GM21447 (cell line): Measurements from ENCODE around the gene ZFP57.
"Not testable (repeated sequence)": the region's sequence is repeated elsewhere in the genome, so short reads cannot be mapped to it uniquely, and the experiment has no call there.

Source experiments
- ATAC-seq: cut with Tn5 transposase; IDR thresholded peaks from one replicate; pipeline ENCODE4 v1.9.1; 2021; ENCODE audit not compliant: unreplicated experiment

The ZFP57 gene

GRCh38 chr6:29696147-29697125, 15.5 kb upstream of the ZFP57 start:
- ATAC-seq, result no peak

DNA sequence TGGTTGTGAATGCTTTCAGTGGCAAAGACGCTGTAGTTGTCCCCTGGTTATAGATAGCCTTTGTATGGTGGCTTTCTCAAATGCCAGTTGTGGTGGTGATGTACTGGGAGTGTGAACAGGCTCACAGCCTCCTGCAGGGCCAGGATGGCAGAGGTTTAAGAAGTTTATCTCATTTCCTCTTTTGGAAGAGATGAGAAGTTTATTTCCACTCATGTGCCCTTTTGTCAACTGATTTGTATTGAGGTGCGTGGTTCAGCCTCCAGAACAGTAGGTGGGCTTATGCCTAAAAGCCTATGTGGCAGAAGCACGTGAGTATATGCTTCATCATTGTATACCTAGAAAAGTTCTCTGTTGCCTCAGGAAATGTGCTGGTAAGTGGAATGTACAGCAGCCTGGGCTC, 13.7 kb upstream of the ZFP57 start:
- ATAC-seq, result no peak

DNA sequence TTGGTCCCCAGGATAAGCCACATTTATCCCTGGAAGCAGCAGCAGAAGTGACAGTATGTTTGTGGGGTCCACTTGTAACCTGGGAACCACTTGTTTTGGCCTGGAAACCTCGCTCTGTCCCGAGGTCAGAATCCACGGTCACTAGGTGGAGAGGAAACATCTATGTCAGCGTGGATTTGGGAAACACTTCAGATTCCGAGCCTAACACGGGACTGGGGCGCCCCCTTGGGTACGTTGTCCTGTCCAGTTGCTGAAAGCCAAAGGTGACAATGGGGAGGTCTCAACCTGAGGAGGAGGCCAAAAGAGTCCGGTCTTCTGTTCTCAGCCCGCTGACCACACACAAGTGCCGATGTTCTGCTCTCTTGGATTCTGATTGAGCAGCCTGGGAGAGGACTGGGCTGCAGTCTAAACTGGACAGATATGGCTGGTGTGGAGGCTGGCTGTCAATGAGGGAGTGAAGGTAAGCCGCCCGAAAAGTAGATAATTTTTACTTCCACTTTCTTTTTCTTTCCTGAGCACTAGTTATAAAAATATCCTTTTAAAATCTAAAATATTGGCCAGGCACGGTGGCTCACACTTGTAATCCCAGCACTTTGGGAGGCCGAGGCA, 4.9 kb upstream of the ZFP57 start:
- no peak for ATAC-seq

DNA sequence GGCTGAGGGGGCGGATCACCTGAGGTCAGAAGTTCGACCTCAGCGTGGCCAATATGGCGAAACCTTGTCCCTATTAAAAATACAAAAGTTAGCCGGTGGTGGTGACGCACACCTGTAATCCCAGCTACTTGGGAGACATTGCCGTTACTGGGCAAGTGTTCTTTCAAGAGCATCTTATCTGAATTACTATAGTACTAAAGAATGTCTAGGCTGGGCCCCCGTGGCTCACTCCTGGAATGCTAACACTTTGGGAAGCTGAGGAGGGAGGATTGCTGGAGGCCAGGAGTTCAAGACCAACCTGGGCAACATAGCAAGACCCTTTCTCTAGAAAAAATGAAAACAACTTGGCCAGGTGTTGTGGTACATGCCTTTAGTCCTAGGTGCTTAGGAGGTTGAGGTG, 859 bp upstream of the ZFP57 start:
- ATAC-seq, result no peak

DNA sequence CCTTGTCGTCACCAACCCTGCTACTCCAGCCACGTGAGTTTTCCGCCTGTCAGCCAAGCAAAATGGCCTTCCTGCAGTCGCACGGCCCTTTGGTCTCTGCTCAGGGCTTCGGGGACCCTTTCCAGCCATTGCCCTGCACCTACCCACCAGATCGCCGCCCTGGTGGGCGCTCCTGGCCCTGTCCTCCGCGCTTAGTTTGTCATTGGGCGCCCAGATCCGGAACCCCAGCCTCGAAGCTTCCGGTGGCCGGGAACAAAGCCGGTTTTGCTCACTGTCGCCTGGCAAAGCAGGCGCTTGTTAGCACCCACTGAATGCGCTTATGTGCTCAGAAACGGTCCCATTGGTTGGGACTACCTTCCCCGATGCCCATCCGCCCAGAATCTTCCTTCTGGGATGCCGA, 536 bp downstream of the ZFP57 start:
- ATAC-seq, result no peak

DNA sequence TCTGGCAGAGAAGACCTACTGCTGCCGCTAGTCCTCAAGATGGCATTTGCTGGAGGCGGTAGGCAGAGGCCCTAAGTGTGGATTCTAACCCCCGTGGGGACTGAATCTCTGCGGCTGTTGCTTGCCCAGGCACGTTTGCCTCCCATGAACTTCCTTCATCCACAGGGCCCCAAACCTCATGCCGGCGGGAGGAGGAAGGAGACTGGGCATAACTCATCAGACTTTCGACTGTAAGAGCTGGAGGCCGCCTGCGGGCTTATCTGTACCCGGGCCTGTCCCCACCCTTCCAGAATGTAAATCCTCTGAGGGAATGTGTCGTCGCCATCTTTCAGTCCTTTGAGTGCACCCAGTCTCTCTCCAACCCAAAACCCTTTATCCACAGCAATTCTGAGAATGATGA, 990 bp downstream of the ZFP57 start:
- no peak for ATAC-seq

GRCh38 chr6:29678114-29678513, 2.8 kb downstream of the ZFP57 start:
- no peak for ATAC-seq

DNA sequence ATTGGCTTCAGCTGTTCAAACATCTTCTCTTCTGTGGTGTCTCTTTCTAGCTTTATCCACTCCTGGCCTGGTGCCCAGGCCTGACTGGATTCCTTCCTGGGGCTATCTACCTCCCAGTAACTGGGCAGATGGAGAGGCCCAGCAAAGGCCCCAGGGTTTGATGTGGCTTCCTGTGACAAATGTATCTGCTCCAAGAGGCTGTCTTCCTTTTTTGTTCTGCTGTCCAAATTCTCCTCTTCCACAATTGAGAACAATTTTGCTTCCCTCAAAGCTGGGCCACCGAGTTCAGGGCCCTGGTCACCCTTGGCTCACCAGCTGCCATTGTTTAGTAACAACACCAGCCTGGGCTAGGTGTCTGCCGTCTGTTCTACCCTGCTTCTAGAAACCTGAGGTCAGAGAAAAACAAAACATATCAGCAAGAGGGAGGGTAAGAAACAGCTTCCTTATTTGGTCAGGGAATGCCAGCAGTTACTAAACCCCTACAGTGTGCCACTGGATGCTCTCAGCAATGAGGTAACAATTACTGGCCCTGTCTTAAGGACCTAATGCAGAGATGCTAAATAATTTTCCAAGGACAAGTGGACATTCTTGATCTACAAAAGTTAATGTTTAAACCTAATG, 3.9 kb downstream of the ZFP57 start:
- no peak for ATAC-seq

- no peak for ATAC-seq
Measured at GRCh38 chr6:29675561-29675960, 5.4 kb downstream of the ZFP57 start.

DNA sequence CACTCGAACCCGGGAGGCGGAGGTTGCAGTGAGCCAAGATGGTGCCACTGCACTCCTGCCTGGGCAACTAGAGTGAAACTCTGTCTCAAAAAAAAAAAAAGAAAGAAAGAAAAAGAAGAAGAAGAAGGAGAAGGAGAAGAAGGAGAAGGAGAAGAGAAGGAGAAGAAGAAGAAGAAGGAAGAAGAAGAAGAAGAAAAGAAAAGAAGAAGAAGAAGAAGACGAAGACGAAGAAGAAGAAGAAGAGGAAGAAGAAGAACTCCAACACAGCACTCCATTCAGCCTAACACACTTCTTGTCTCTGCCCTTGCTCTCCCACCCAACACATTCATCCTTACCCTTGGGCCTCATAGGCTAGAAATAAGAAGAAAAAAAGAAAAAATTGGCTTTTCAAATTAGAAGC, 6.9 kb downstream of the ZFP57 start:
- ATAC-seq, result no peak

GRCh38 chr6:29673161-29673560, 7.8 kb downstream of the ZFP57 start:
- ATAC-seq, result no peak

GRCh38 chr6:29672116-29672515, 8.8 kb downstream of the ZFP57 start:
- ATAC-seq, result not testable (repeated sequence)

DNA sequence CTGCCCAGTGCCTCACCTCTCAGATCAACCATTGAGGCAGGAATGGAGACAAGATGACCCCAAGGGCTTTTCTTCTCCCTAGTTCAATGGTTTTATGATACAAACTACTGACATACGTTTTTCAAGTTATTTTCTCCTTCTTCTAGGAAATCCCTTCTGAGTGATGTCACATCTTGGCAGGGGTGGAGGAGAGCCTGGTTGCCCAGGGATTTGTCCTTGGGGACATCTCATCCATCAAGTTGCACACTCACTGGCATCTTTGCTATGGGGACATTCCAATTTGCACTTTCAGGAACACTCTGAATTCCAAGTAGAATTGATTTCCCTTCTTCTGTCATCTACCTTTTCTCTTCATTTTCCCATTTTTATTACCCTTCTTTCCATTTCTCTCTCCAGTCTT, 9.9 kb downstream of the ZFP57 start:
- ATAC-seq, result no peak

DNA sequence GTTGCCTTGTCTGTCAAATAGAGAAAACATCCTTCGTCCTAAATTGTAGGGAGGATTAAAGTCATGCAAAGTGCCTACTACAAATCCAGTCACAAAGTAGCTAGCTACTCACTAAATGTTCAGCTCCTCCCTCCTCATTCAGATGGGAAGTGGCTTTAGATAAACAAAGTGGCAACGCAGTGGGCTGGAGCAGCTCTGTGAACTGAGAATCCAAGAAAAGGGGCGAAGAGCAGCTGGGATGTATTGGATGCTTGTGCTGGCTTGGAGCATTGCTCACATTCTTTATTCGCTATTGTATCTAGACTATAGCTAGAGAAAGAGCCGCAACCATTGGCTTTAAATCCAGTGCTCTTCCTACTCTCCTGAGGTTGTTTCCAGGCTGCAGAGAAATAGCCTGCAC, 13.8 kb downstream of the ZFP57 start:
- ATAC-seq, result no peak

GRCh38 chr6:29666826-29667130, 14.2 kb downstream of the ZFP57 start:
- ATAC-seq, result no peak

DNA sequence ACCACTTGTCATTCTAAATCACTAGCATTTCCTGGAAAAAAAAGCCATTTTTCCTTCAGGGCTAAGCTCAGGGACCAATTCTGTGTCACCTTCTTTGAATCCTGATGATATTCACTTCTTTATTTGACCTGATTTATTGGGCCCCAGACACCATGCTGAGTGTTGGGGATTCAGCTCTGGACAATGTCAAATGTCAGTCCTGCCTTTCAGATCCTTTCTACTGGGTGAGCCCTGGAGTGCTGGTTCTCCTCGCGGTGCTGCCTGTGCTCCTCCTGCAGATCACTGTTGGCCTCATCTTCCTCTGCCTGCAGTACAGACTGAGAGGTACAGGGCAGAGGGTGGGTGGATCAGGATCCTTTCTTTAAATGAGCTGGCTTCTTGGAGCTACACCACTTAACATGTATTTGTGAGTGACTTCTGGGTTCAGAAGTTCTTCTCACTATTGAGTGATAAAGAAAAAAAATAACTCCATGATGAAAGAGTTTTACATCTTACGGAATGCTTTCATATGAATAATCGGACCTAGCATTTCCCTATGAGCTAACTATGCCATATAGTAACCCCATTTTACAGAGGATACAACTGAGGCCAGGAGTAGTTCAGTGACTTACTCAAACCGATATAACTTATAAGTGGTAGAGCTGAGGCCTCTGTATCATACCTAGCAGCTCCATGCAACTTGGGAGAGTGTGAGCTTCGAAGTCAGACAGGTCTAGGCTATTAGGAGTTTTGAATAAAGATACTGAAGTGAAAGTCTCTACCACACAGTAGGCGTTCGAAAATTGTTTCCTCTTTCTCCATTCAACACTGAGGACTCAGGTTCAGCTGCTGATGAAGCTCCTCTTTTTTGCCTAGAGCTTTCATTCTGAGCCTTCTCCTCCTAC, 14.8 kb downstream of the ZFP57 start:
- ATAC-seq, result no peak

DNA sequence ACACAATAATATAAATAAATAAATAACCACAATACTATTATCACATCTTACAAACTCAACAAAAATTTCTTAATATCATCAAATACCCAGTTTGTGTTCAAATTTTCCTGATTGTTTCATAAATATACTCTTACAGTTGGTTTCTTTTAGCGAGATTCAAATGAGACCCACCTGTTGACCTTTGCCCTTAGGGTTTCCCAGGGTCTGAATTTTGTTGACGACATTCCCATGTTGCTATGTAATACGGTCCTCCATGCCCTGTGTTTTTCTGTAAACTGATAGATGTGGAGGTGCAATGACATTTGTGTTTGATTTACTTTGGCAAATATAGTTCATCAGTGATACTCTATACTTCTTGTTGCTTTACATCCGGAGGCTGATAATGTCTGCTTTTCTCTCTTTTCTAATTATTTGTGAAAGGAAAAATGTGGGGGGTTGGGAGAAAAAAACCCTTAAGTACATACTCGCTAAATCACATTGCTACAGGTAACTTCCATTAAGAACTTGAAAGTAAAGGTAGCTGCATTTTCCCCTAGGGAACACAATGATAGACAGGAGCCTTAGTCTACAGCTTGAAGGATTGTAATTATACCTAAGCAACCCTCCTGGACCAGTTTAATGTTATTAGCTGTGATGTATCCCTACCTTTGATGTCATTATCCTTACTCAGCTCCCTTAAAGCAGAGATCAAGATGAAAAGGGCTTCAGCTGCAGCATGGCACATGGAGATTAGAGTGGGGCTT, 17.5 kb downstream of the ZFP57 start:
- no peak for ATAC-seq

DNA sequence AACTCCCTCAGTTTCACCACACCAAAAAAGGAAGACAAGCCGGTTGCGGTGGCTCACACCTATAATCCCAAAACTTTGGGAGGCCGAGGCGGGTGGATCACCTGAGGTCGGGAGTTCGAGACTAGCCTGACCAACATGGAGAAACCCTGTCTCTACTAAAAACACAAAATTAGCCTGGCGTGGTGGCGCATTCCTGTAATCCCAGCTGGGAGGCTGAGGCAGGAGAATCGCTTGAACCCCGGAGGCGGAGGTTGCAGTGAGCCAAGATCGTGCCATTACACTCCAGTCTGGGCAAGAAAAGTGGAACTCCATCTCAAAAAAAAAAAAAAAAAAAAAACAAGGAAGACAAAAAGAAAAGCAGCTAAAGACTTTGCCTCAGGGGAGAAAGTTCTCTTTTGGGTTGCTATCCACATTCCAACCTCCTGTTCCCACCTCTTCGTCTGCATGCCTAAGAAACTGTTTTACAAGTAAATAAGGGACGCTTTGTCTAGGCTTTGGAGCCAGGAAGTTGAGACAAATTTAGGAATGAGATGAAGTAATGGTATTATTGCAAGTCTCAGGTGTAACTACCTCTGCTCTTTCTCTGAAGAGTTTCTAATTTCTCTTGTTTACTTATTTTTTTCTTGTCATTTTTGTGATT, 19.3 kb downstream of the ZFP57 start:
- not testable (repeated sequence) for ATAC-seq

DNA sequence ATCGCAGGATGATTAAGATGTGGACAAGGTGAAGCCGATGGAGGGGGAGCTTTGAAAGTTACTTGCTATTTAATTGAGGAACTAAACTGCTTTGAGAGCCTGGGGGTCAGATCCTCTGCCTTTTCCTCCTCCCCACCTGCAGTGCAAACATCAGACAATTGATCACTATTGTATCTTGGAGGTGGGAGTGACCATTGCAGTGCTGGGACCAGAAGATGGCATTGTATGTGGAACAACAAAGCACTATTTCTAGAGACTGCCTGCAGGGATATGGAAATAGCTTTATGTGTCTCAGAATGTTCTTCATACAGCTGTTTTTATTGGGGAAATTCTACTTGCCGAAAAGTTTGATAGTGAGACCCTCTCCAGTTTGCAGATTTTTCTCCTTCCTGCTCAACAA, 19.9 kb downstream of the ZFP57 start:
- no peak for ATAC-seq

DNA sequence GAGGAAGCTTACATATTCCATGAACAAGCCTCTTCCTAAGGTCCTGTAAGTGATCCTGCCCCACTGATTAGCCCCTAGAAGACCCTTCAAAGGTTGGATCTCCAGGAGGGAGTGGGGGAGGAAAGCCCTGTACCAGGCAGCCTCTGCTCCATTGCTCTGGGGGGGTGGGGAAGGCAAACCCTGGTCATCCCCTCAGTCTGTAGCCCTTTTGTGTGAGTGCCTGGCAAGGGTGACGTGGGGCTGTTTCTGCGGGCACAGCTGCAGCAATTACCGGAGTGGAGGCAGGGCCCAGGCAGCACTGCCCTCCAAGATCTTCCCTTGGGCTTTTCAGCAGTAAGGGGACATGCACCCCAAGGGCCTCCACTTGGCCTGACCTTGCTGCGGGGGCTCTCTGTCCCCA, 24.2 kb downstream of the ZFP57 start, which contains the start of gene MOG:
Gene MOG (plus strand): TSS at position 295 of the 400 bp plus-strand sequence. CDS start 118 bp downstream, outside the sequence.
- ATAC-seq, result no peak
